Brain microvascular endothelial cell (primary cell): Measurements from ENCODE around the gene SNAPC2.
A peak's percentile ranks its signal among the peaks of the same experiment; 100 is the strongest.

Source experiments
- DNase-seq: peaks from one replicate; pipeline ENCODE4 v3.0.0-alpha.2; 2020
- H3K27ac ChIP-seq: fragments of 250-450 bp; sonication (Bioruptor Pico); 2 replicates; pipeline ENCODE4 v1.5.1; 2020; ENCODE audit warnings: mild to moderate bottlenecking, moderate library complexity
- H3K27me3 ChIP-seq: fragments of 250-450 bp; sonication (Bioruptor Pico); replicated peaks from 2 replicates; pipeline ENCODE4 v1.5.1; 2020; ENCODE audit warnings: mild to moderate bottlenecking
- H3K36me3 ChIP-seq: fragments of 250-450 bp; sonication (Bioruptor Pico); replicated peaks from 2 replicates; pipeline ENCODE4 v1.5.1; 2020; ENCODE audit warnings: mild to moderate bottlenecking
- H3K4me3 ChIP-seq: 2 replicates; pipeline ENCODE4 v1.5.1; 2011; ENCODE audit warnings: low read depth, mild to moderate bottlenecking, control low read depth, low read length, moderate library complexity
- CTCF ChIP-seq: IDR thresholded peaks from 2 replicates; pipeline ENCODE4 v1.5.1; 2011; ENCODE audit warnings: low read depth, mild to moderate bottlenecking, moderate library complexity, low read length, control low read depth, inconsistent platforms; ENCODE audit errors: missing control alignments
- in situ Hi-C: cut with HindIII; loops from 2 replicates; pipeline ENCODE4 v1.10.0; 2017; ENCODE audit warnings: low sequenced_read_pairs, low pct_ligation_motif_present

SNAPC2 gene

GRCh38 chr19:7921967-7922835 lies 2.1 kb downstream of the SNAPC2 start:
- in situ Hi-C loops = no loop called here
- H3K4me3 ChIP-seq = no peak overlapping the region
- peaks cover 1% of the 10 kb centered on the region for H3K27me3 ChIP-seq
- peaks cover 10% of the 10 kb centered on the region for H3K36me3 ChIP-seq
- H3K27ac ChIP-seq = no peak overlapping the region
- no peak for DNase-seq
- no peak for TF ChIP-seq CTCF

GRCh38 chr19:7922836-7923195 lies 2.7 kb downstream of the SNAPC2 start:
- no peak for DNase-seq
- Histone ChIP-seq H3K27ac (no peak overlapping the region), H3K4me3 (no peak overlapping the region), H3K36me3 (peaks cover 10% of the 10 kb centered on the region), H3K27me3 (no peaks in the 10 kb centered on the region)
- TF ChIP-seq CTCF = no peak
- in situ Hi-C loops = no loop called here

- in situ Hi-C loops = no loop called here
- H3K27ac ChIP-seq = no peak overlapping the region
- peaks cover 10% of the 10 kb centered on the region for H3K36me3 ChIP-seq
- no peaks in the 10 kb centered on the region for H3K27me3 ChIP-seq
- DNase-seq = no peak
- H3K4me3 ChIP-seq = no peak overlapping the region
- no peak for TF ChIP-seq CTCF
Observed at GRCh38 chr19:7923295-7924191, 3.4 kb downstream of the SNAPC2 start.

- Histone ChIP-seq H3K27me3 (no peaks in the 10 kb centered on the region), H3K4me3 (no peak overlapping the region), H3K27ac (no peak overlapping the region), H3K36me3 (peaks cover 10% of the 10 kb centered on the region)
- no peak for DNase-seq
- in situ Hi-C loops = no loop called here
- TF ChIP-seq CTCF = no peak
Observed at GRCh38 chr19:7924241-7924640, 4.1 kb downstream of the SNAPC2 start.

GRCh38 chr19:7924651-7925170 lies 4.6 kb downstream of the SNAPC2 start:
- no peaks in the 10 kb centered on the region for H3K27me3 ChIP-seq
- TF ChIP-seq CTCF = no peak
- DNase-seq = no peak
- peak overlapping the region; percentile 15 for H3K4me3 ChIP-seq
- H3K36me3 ChIP-seq = peaks cover 10% of the 10 kb centered on the region
- in situ Hi-C loops = no loop called here
- no peak overlapping the region for H3K27ac ChIP-seq
